Ascending aorta (tissue), 2 donors: ENCODE measurements around the gene ATF5. TPM values are rescaled to one million over a fixed set of nuclear protein-coding genes. Genes with fewer than 3 reads are reported as not detected.

Experiments used
- DNase-seq, 2 donors: peaks; one replicate each; pipeline ENCODE4 v3.0.0-alpha.2; 2019; ENCODE audit warnings: low spot score in 2 of 2
- H3K27ac ChIP-seq, 2 donors: fragments of 200-600 bp; sonication (generic); one replicate each; pipeline ENCODE4 v1.5.1; 2016 to 2017; ENCODE audit warnings: mild to moderate bottlenecking in 1 of 2
- H3K27me3 ChIP-seq: fragments of 200-600 bp; sonication (generic); one replicate; pipeline ENCODE4 v1.5.1; 2017
- H3K36me3 ChIP-seq, 2 donors: fragments of 200-600 bp; sonication (generic); one replicate each; pipeline ENCODE4 v1.5.1; 2016
- H3K4me1 ChIP-seq, 2 donors: fragments of 200-600 bp; sonication (generic); one replicate each; pipeline ENCODE4 v1.5.1; 2016 to 2017; ENCODE audit warnings: mild to moderate bottlenecking in 1 of 2
- H3K4me3 ChIP-seq, 2 donors: fragments of 200-600 bp; sonication (generic); one replicate each; pipeline ENCODE4 v1.5.1; 2016 to 2017; ENCODE audit warnings: mild to moderate bottlenecking in 1 of 2
- H3K9me3 ChIP-seq, 2 donors: fragments of 200-600 bp; sonication (generic); one replicate each; pipeline ENCODE4 v1.5.1; 2016
- CTCF ChIP-seq, 3 experiments: fragments of 200-600 bp in 2 of 3; fragments of 450-650 bp in 1 of 3; sonication (generic) in 2 of 3; IDR thresholded peaks; one replicate each; pipeline ENCODE4 v1.5.1; 2016 to 2019; ENCODE audit warnings: antibody characterized with exemption in 3 of 3, mild to moderate bottlenecking in 1 of 3, moderate library complexity in 1 of 3
- intact Hi-C: fragments of 100-400 bp; cut with DNase I; formaldehyde crosslinking; loops from one replicate; pipeline ENCODE4 v1.15.1; 2023
- total RNA-seq: library from RNA; depleted of rRNA; stranded (reverse); fragments of >200 nt; gene quantifications from one replicate; pipeline ENCODE4 v1.1.0, GENCODE V29; 2016

Gene ATF5
- total RNA-seq, 1 donor from 2014 or later = 4.3 TPM

- Histone ChIP-seq H3K4me3 (no peak overlapping the region), H3K27ac (no peak overlapping the region), H3K4me1 (peaks cover 7 to 10% of the 10 kb centered on the region in 2 donors), H3K27me3 (no peaks in the 10 kb centered on the region), H3K9me3 (no peaks in the 10 kb centered on the region), H3K36me3 (peaks cover 5 to 39% of the 10 kb centered on the region in 2 donors)
- no peak for DNase-seq
- intact Hi-C loops = no loop called here
- no peak for TF ChIP-seq CTCF (IDR thresholded peaks at IDR 0.05)
Observed at GRCh38 chr19:49915271-49915670, 13.7 kb upstream of the ATF5 start.

GRCh38 chr19:49916839-49917733, 11.9 kb upstream of the ATF5 start:
- H3K36me3 ChIP-seq = peaks cover 10 to 54% of the 10 kb centered on the region in 2 donors
- no peaks in the 10 kb centered on the region for H3K4me1 ChIP-seq
- no peak overlapping the region for H3K27ac ChIP-seq
- no peak for DNase-seq
- no peak overlapping the region for H3K4me3 ChIP-seq
- intact Hi-C loops = no loop called here
- no peak for TF ChIP-seq CTCF (IDR thresholded peaks at IDR 0.05)
- H3K27me3 ChIP-seq = no peaks in the 10 kb centered on the region
- no peaks in the 10 kb centered on the region for H3K9me3 ChIP-seq

GRCh38 chr19:49918089-49918488, 10.9 kb upstream of the ATF5 start:
- no peaks in the 10 kb centered on the region for H3K27me3 ChIP-seq
- TF ChIP-seq CTCF (IDR thresholded peaks at IDR 0.05) = no peak
- no peak for DNase-seq
- peaks cover 10 to 61% of the 10 kb centered on the region in 2 donors for H3K36me3 ChIP-seq
- no peaks in the 10 kb centered on the region for H3K9me3 ChIP-seq
- H3K4me1 ChIP-seq = no peaks in the 10 kb centered on the region
- no peak overlapping the region for H3K27ac ChIP-seq
- H3K4me3 ChIP-seq = no peak overlapping the region
- intact Hi-C loops = no loop called here

- no peak for DNase-seq
- Histone ChIP-seq H3K27me3 (no peaks in the 10 kb centered on the region), H3K9me3 (no peaks in the 10 kb centered on the region), H3K36me3 (peaks cover 21 to 64% of the 10 kb centered on the region in 2 donors), H3K4me1 (no peaks in the 10 kb centered on the region), H3K4me3 (no peak overlapping the region), H3K27ac (no peak overlapping the region)
- intact Hi-C loops = no loop called here
- no peak for TF ChIP-seq CTCF (IDR thresholded peaks at IDR 0.05)
Observed at GRCh38 chr19:49920624-49921363, 8.2 kb upstream of the ATF5 start.

- H3K27ac ChIP-seq = no peak overlapping the region
- peaks cover 16 to 58% of the 10 kb centered on the region in 2 donors for H3K36me3 ChIP-seq
- no peak for DNase-seq
- H3K9me3 ChIP-seq = no peaks in the 10 kb centered on the region
- H3K27me3 ChIP-seq = no peaks in the 10 kb centered on the region
- H3K4me1 ChIP-seq = peaks cover 0 to 2% of the 10 kb centered on the region in 2 donors
- no peak for TF ChIP-seq CTCF (IDR thresholded peaks at IDR 0.05)
- intact Hi-C loops = no loop called here
- no peak overlapping the region for H3K4me3 ChIP-seq
Observed at GRCh38 chr19:49921871-49922795, 6.9 kb upstream of the ATF5 start.
